K562 (cell line): ENCODE data around the gene ARL3. TPM values are rescaled to one million over a fixed set of nuclear protein-coding genes. Genes with fewer than 3 reads are reported as not detected.

Experiments
- ATAC-seq: fragments of 200-7000 bp; cut with Tn5 transposase; 3 replicates; pipeline ENCODE4 v1.9.1; 2020; ENCODE audit warnings: moderate library complexity
- BruUV-seq: library from RNA; stranded (reverse); fragments of 400-500 nt; replicated peaks from 2 replicates; lab custom pipeline; 2021; lab: Mats Ljungman, UMichigan
- CTCF ChIA-PET: fragments of 300-600 bp; formaldehyde crosslinking; extraction: SDS; loops from one replicate; lab custom pipeline; 2021; ENCODE audit warnings: low intra/inter-chr PET ratio; lab: Yijun Ruan, JAX
- POLR2A ChIA-PET: fragments of 300-600, 350-650 bp; sonication (Branson Sonifier 250); formaldehyde crosslinking; extraction: SDS; loops from one replicate; lab custom pipeline; 2021; ENCODE audit warnings: antibody characterized with exemption, inconsistent platforms; lab: Yijun Ruan, JAX
- DNase-seq, 4 experiments: peaks; one replicate each; pipeline versions ENCODE4 v3.0.0 to v3.0.0-alpha.2; 2011 to 2018; ENCODE audit warnings: low spot score in 3 of 4, mixed read lengths in 3 of 4; ENCODE audit errors: extremely low read depth in 1 of 4
- FAIRE-seq: peaks from 2 replicates; lab custom pipeline; 2011; peaks lifted over from hg19 to GRCh38; lab: Jason Lieb, UNC
- H2AFZ ChIP-seq: 2 replicates; pipeline ENCODE4 v1.6.0; 2011; ENCODE audit warnings: low read depth, low read length, control low read depth, inconsistent platforms
- H3K27ac ChIP-seq: fragments of 200-600 bp; 3 replicates; pipeline ENCODE4 v1.8.0; 2011; ENCODE audit warnings: low read depth, mild to moderate bottlenecking, control low read depth, inconsistent platforms, low read length, moderate library complexity, mixed read lengths; ENCODE audit errors: extremely low read depth
- H3K27me3 ChIP-seq, 2 experiments: fragments of 300-600 bp in 1 of 2; 2 replicates in 1 of 2; 3 replicates in 1 of 2; pipeline versions ENCODE4 v1.6.0 to v1.8.0; 2011; ENCODE audit warnings: inconsistent platforms in 2 of 2, low read length in 2 of 2, mild to moderate bottlenecking in 1 of 2, mixed read lengths in 1 of 2, moderate library complexity in 1 of 2; ENCODE audit not compliant: control insufficient read depth in 2 of 2, insufficient read depth in 2 of 2
- H3K36me3 ChIP-seq: fragments of 300-600 bp; 3 replicates; pipeline ENCODE4 v1.8.0; 2011; ENCODE audit warnings: mild to moderate bottlenecking, low read length, inconsistent platforms; ENCODE audit not compliant: control insufficient read depth, insufficient read depth
- H3K4me1 ChIP-seq, 2 experiments: fragments of 200-600 bp in 1 of 2; replicated peaks in 1 of 2; 2 replicates in 1 of 2; 3 replicates in 1 of 2; pipeline versions ENCODE4 v1.5.1 to v1.8.0; 2011; ENCODE audit warnings: inconsistent platforms in 2 of 2, low read length in 2 of 2, mild to moderate bottlenecking in 1 of 2, mixed read lengths in 1 of 2, moderate library complexity in 1 of 2; ENCODE audit not compliant: control insufficient read depth in 2 of 2, insufficient read depth in 2 of 2
- H3K4me2 ChIP-seq: 2 replicates; pipeline ENCODE4 v1.6.1; 2011; ENCODE audit warnings: low read length, control low read depth, inconsistent platforms, mixed read lengths; ENCODE audit not compliant: insufficient read depth
- H3K4me3 ChIP-seq: fragments of 200-600 bp; sonication (generic), shearing (Covaris generic); 2 replicates; pipeline ENCODE4 v1.5.1; 2016; ENCODE audit warnings: control low read depth, inconsistent platforms
- H3K79me2 ChIP-seq: fragments of 200-600 bp; 3 replicates; pipeline ENCODE4 v1.8.0; 2011; ENCODE audit warnings: low read length, inconsistent platforms; ENCODE audit not compliant: control insufficient read depth, insufficient read depth
- H3K9ac ChIP-seq, 2 experiments: 2 replicates each; pipeline versions ENCODE4 v1.6.0 to v1.6.1; 2011; ENCODE audit warnings: low read depth in 2 of 2, low read length in 2 of 2, control low read depth in 1 of 2, inconsistent platforms in 1 of 2, mild to moderate bottlenecking in 1 of 2, mixed read lengths in 1 of 2; ENCODE audit not compliant: insufficient read depth in 1 of 2
- H3K9me1 ChIP-seq: one replicate; pipeline ENCODE4 v1.6.0; 2011; ENCODE audit warnings: inconsistent platforms, mild to moderate bottlenecking, low read length, moderate library complexity; ENCODE audit not compliant: control insufficient read depth, insufficient read depth
- H3K9me3 ChIP-seq: replicated peaks from 2 replicates; pipeline ENCODE4 v1.5.1; 2011; ENCODE audit warnings: low read depth, low read length, inconsistent platforms; ENCODE audit not compliant: control insufficient read depth, insufficient read depth
- H4K20me1 ChIP-seq: replicated peaks from 2 replicates; pipeline ENCODE4 v1.6.1; 2011; ENCODE audit warnings: low read length, inconsistent platforms, mixed read lengths; ENCODE audit not compliant: control insufficient read depth, insufficient read depth
- HNRNPK ChIP-seq: fragments of 200-400 bp; formaldehyde crosslinking; IDR thresholded peaks from one replicate; pipeline ENCODE4 v1.6.1; 2018; ENCODE audit warnings: mild to moderate bottlenecking, low read depth, low read length; ENCODE audit not compliant: poor library complexity, severe bottlenecking
- ILF3 ChIP-seq: fragments of 450-650 bp; IDR thresholded peaks from 2 replicates; pipeline ENCODE4 v1.6.1; 2018; ENCODE audit warnings: antibody characterized with exemption, mild to moderate bottlenecking, moderate library complexity, borderline replicate concordance
- NCOA2 ChIP-seq, 2 experiments: fragments of 450-650 bp; IDR thresholded peaks; 2 replicates each; pipeline ENCODE4 v1.6.1; 2018; ENCODE audit warnings: mild to moderate bottlenecking in 2 of 2, moderate library complexity in 1 of 2; ENCODE audit not compliant: partially characterized antibody in 2 of 2
- PCBP1 ChIP-seq: fragments of 200-400 bp; formaldehyde crosslinking; IDR thresholded peaks from 2 replicates; pipeline ENCODE4 v1.6.1; 2018; ENCODE audit warnings: mild to moderate bottlenecking, low read depth, low read length; ENCODE audit not compliant: poor library complexity, severe bottlenecking
- POLR3G ChIP-seq: IDR thresholded peaks from 2 replicates; pipeline ENCODE4 v1.6.1; 2011; ENCODE audit not compliant: insufficient read length, insufficient replicate concordance; ENCODE audit errors: extremely low read depth
- RBM34 ChIP-seq: fragments of 200-400 bp; formaldehyde crosslinking; IDR thresholded peaks from 2 replicates; pipeline ENCODE4 v1.6.1; 2018; ENCODE audit warnings: low read length, borderline replicate concordance; ENCODE audit not compliant: insufficient read depth
- TEAD1 ChIP-seq, 2 experiments: fragments of 450-650 bp in 1 of 2; sonication (generic) in 1 of 2; formaldehyde crosslinking; IDR thresholded peaks; 2 replicates each; pipeline versions ENCODE4 v1.4.0 to v1.8.0; 2020 to 2022; ENCODE audit warnings: mild to moderate bottlenecking in 2 of 2, missing genetic modification reagents in 1 of 2
- ZNF3 ChIP-seq: fragments of 250-450 bp; sonication (Bioruptor Pico); IDR thresholded peaks from 2 replicates; pipeline ENCODE4 v1.5.0; 2021; ENCODE audit warnings: mild to moderate bottlenecking, moderate library complexity
- WGBS: fragments of 100-300 bp; shearing (Covaris generic); methylation state at CpG from one replicate; pipeline ENCODE4 v1.1.6; 2016; ENCODE audit warnings: low coverage, mixed read lengths; ENCODE audit not compliant: insufficient coverage; ENCODE audit errors: missing lambda C conversion rate; 5-methylcytosine and 5-hydroxymethylcytosine counted together
- in situ Hi-C: fragments of 300-500 bp; cut with MboI; formaldehyde crosslinking; loops from 4 replicates; pipeline ENCODE4 v1.15.0; 2018; ENCODE audit warnings: inconsistent platforms, mixed read lengths
- intact Hi-C: fragments of 100-400 bp; cut with micrococcal nuclease; formaldehyde crosslinking; loops from 2 replicates; pipeline ENCODE4 v1.14.2; 2022
- polyA plus RNA-seq, 8 experiments: library from polyadenylated mRNA; depleted of rRNA in 4 of 8; stranded (reverse) in 5 of 8; unstranded in 3 of 8; fragments of >200 nt; fragmentation: Nextera tagmentation in 2 of 8; fragmentation: Illumina TruSeq in 1 of 8; extraction: Ambion mirVana in 2 of 8; extraction: Trizol in 1 of 8; gene quantifications; 2 replicates each; pipeline versions ENCODE4 v1.2.1 to v1.2.3, GENCODE V29; 2011 to 2014; ENCODE audit warnings: inconsistent platforms in 1 of 8, missing spikeins in 1 of 8
- total RNA-seq, 7 experiments: library from RNA; depleted of rRNA in 6 of 7; stranded (reverse); fragments of >200 nt in 6 of 7; fragmentation: Illumina TruSeq in 2 of 7; extraction: Trizol in 2 of 7; gene quantifications; 2 replicates each; pipeline versions ENCODE4 v1.2.1 to v1.2.3, GENCODE V29; 2011 to 2021; ENCODE audit warnings: low replicate concordance in 1 of 7
- TF ChIP-seq, protein P1 (sequence below): fragments of 450-650 bp; formaldehyde crosslinking; IDR thresholded peaks from 2 replicates; pipeline ENCODE4 v1.4.0; 2020; ENCODE audit warnings: mild to moderate bottlenecking
- TF ChIP-seq, protein P2 (sequence below): fragments of 450-650 bp; formaldehyde crosslinking; IDR thresholded peaks from 2 replicates; pipeline ENCODE4 v1.4.0; 2022; ENCODE audit warnings: missing genetic modification characterization
- TF ChIP-seq, protein P3 (sequence below): fragments of 250-450 bp; sonication (Bioruptor Pico); IDR thresholded peaks from 2 replicates; pipeline ENCODE4 v1.4.0; 2020; ENCODE audit warnings: borderline replicate concordance
- TF ChIP-seq, protein P4 (sequence below): sonication (generic); formaldehyde crosslinking; IDR thresholded peaks from 2 replicates; pipeline ENCODE4 v1.9.0; 2022; ENCODE audit warnings: mild to moderate bottlenecking, missing genetic modification reagents

Gene ARL3
- total and polyA plus RNA-seq, 9 of the 15 experiments (the other 6 are each of a cell fraction or from before 2014, with no cell fraction given), result 2.9 to 8.9 (median 4.8) TPM

DNA sequence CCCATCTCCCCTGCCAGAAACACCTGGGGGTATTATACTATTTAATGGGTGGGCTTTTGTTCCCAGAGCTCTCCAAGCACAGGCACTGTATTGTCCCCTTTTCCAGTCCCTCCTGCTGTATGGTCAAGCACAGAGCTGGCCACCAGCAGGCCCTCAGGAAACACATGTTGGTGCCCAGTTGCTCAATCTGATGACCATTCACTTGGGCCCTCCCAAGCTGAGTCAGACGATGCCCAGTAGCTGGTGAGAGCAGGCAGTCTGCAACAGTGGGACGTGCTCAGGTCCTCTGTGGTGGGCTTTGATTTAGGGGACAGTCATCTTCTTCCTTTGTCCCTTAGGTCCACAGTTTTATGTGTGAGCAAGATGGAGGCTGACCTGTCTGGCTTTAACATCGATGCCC, 12.1 kb upstream of the ARL3 start:
- peaks cover 0 to 5% of the 10 kb centered on the region in 2 experiments; a peak in 2 of 5 replicates for H3K4me1 ChIP-seq
- intact Hi-C loops (loop anchor here (5.0 kb wide), 4 partner anchors 106 to 516 kb away; partner anchors contain the start of gene CNNM2), in situ Hi-C loops (loop anchor here (5.0 kb wide), 2 partner anchors 106 to 341 kb away; no protein-coding TSS in a partner anchor)
- no peaks in the 10 kb centered on the region for H3K9me3 ChIP-seq
- ChIA-PET POLR2A (no interaction called here), CTCF (no interaction called here)
- no peak overlapping the region for H3K4me2 ChIP-seq
- DNase-seq (no peak), FAIRE-seq (no peak), ATAC-seq (no peak)
- H3K27ac ChIP-seq, result no peak overlapping the region
- H3K36me3 ChIP-seq, result peaks cover 49% of the 10 kb centered on the region
- H3K79me2 ChIP-seq, result peaks cover 13% of the 10 kb centered on the region; the same call in 2 of the 3 replicates
- no peak overlapping the region for H3K9ac ChIP-seq
- TF ChIP-seq, protein P1, sequence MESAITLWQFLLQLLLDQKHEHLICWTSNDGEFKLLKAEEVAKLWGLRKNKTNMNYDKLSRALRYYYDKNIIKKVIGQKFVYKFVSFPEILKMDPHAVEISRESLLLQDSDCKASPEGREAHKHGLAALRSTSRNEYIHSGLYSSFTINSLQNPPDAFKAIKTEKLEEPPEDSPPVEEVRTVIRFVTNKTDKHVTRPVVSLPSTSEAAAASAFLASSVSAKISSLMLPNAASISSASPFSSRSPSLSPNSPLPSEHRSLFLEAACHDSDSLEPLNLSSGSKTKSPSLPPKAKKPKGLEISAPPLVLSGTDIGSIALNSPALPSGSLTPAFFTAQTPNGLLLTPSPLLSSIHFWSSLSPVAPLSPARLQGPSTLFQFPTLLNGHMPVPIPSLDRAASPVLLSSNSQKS, result no peak
- no peak for TF ChIP-seq HNRNPK
- TF ChIP-seq, protein P2, sequence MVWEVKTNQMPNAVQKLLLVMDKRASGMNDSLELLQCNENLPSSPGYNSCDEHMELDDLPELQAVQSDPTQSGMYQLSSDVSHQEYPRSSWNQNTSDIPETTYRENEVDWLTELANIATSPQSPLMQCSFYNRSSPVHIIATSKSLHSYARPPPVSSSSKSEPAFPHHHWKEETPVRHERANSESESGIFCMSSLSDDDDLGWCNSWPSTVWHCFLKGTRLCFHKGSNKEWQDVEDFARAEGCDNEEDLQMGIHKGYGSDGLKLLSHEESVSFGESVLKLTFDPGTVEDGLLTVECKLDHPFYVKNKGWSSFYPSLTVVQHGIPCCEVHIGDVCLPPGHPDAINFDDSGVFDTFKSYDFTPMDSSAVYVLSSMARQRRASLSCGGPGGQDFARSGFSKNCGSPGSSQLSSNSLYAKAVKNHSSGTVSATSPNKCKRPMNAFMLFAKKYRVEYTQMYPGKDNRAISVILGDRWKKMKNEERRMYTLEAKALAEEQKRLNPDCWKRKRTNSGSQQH (CRISPR knock-in tag), result no peak
- TF ChIP-seq, protein P3, sequence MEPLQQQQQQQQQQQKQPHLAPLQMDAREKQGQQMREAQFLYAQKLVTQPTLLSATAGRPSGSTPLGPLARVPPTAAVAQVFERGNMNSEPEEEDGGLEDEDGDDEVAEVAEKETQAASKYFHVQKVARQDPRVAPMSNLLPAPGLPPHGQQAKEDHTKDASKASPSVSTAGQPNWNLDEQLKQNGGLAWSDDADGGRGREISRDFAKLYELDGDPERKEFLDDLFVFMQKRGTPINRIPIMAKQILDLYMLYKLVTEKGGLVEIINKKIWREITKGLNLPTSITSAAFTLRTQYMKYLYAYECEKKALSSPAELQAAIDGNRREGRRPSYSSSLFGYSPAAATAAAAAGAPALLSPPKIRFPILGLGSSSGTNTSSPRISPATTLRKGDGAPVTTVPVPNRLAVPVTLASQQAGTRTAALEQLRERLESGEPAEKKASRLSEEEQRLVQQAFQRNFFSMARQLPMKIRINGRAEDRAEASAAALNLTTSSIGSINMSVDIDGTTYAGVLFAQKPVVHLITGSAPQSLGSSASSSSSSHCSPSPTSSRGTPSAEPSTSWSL (CRISPR knock-in tag), result no peak
- no peak for TF ChIP-seq ILF3
- TF ChIP-seq RBM34, result no peak
- TF ChIP-seq, protein P4, sequence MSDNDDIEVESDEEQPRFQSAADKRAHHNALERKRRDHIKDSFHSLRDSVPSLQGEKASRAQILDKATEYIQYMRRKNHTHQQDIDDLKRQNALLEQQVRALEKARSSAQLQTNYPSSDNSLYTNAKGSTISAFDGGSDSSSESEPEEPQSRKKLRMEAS (CRISPR knock-in tag), result no peak
- TF ChIP-seq POLR3G, result no peak
- no peak for TF ChIP-seq TEAD1 (CRISPR knock-in tag; IDR thresholded peaks at IDR 0.05)
- no peak for TF ChIP-seq ZNF3
- TF ChIP-seq NCOA2 (IDR thresholded peaks at IDR 0.05; ENCODE audit: partially characterized antibody in 2 of 2), result no peak
- no peak for TF ChIP-seq PCBP1
- no peaks in the 10 kb centered on the region for H4K20me1 ChIP-seq
- no peaks in the 10 kb centered on the region for H3K9me1 ChIP-seq
- WGBS, result 67% methylated on average over 1 of the region's 3 CpGs
- H2AFZ ChIP-seq, result no peak overlapping the region
- no peaks in the 10 kb centered on the region for H3K27me3 ChIP-seq
- H3K4me3 ChIP-seq, result no peak overlapping the region
- no TSS peak for BruUV-seq
